Testis (tissue), 2 donors: Measurements from ENCODE around the gene CACNB1.

ENCODE experiments used
- POLR2A ChIP-seq: fragments of 450-650 bp; IDR thresholded peaks from one replicate; pipeline ENCODE4 v1.6.1; 2017; ENCODE audit warnings: antibody characterized with exemption, mild to moderate bottlenecking, moderate library complexity
- TF ChIP-seq, protein P1 (sequence below), 3 experiments: fragments of 450-650 bp in 2 of 3; fragments of 200-600 bp in 1 of 3; sonication (generic) in 1 of 3; IDR thresholded peaks; one replicate each; pipeline ENCODE4 v1.5.1; 2016 to 2019; ENCODE audit warnings: antibody characterized with exemption in 3 of 3, mild to moderate bottlenecking in 2 of 3, moderate library complexity in 1 of 3

DNA sequence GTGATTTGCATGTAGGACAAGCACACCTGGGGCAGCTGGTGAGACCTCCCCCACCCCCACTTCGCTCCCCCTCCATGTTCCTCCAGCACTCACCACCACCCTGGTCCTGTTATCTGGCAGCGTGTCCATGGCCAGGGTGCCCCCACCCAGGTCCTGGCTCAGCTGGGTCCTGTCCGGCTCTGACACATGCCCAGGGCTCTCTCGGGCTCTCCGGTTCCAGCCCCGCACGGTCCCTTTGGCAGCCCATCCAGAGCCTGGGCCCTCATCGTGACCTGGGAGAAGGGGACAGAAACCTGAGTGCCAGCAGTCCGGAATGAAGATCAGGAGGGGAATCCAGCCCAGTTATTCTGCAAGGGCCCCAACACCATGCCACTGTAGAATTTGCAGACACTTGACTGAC is 57.9 kb downstream of the CACNB1 start:
- TF ChIP-seq POLR2A, result no peak
- TF ChIP-seq, protein P1, sequence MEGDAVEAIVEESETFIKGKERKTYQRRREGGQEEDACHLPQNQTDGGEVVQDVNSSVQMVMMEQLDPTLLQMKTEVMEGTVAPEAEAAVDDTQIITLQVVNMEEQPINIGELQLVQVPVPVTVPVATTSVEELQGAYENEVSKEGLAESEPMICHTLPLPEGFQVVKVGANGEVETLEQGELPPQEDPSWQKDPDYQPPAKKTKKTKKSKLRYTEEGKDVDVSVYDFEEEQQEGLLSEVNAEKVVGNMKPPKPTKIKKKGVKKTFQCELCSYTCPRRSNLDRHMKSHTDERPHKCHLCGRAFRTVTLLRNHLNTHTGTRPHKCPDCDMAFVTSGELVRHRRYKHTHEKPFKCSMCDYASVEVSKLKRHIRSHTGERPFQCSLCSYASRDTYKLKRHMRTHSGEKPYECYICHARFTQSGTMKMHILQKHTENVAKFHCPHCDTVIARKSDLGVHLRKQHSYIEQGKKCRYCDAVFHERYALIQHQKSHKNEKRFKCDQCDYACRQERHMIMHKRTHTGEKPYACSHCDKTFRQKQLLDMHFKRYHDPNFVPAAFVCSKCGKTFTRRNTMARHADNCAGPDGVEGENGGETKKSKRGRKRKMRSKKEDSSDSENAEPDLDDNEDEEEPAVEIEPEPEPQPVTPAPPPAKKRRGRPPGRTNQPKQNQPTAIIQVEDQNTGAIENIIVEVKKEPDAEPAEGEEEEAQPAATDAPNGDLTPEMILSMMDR (IDR thresholded peaks at IDR 0.05), result no peak
